GM12878 (cell line): Measurements from ENCODE around the gene PXMP4. TPM values are rescaled to one million over a fixed set of nuclear protein-coding genes. Genes with fewer than 3 reads are reported as not detected.
A peak's percentile ranks its signal among the peaks of the same experiment; 100 is the strongest.

Experiments
- ATAC-seq: fragments of 200-7000 bp; cut with Tn5 transposase; 3 replicates; pipeline ENCODE4 v1.9.1; 2020; ENCODE audit warnings: mild to moderate bottlenecking, moderate library complexity
- BruUV-seq: library from RNA; stranded (reverse); fragments of 400-500 nt; replicated peaks from 2 replicates; lab custom pipeline; 2021; lab: Mats Ljungman, UMichigan
- CTCF ChIA-PET: fragments of 300-600 bp; sonication (Branson Sonifier 250); formaldehyde crosslinking; extraction: SDS; loops from one replicate; lab custom pipeline; 2021; ENCODE audit warnings: inconsistent platforms; lab: Yijun Ruan, JAX
- POLR2A ChIA-PET: fragments of 350-600 bp; formaldehyde crosslinking; extraction: SDS; loops from one replicate; lab custom pipeline; 2021; ENCODE audit warnings: inconsistent platforms; lab: Charles Lee
- RAD21 ChIA-PET: fragments of 300-600 bp; sonication (Branson Sonifier 250); formaldehyde crosslinking; loops from one replicate; lab custom pipeline; 2023; ENCODE audit warnings: antibody characterized with exemption; ENCODE audit not compliant: unreplicated experiment; lab: Charles Lee
- SMC1A ChIA-PET: fragments of 300-600 bp; sonication (Branson Sonifier 250); formaldehyde crosslinking; loops from one replicate; lab custom pipeline; 2023; ENCODE audit not compliant: unreplicated experiment, uncharacterized antibody; lab: Charles Lee
- DNase-seq: peaks from one replicate; pipeline ENCODE4 v3.0.0-alpha.2; 2011; ENCODE audit warnings: low read depth, low spot score
- FAIRE-seq: peaks from 3 replicates; lab custom pipeline; 2011; peaks lifted over from hg19 to GRCh38; lab: Jason Lieb, UNC
- H2AFZ ChIP-seq: 2 replicates; pipeline ENCODE4 v1.6.0; 2011; ENCODE audit warnings: low read depth, low read length, control low read depth; ENCODE audit not compliant: control insufficient read depth
- H3K27ac ChIP-seq: 2 replicates; pipeline ENCODE4 v1.5.1; 2011; ENCODE audit warnings: control low read depth; ENCODE audit not compliant: control insufficient read depth, insufficient read depth
- H3K27me3 ChIP-seq, 2 experiments: replicated peaks in 1 of 2; 2 replicates each; pipeline versions ENCODE4 v1.6.0 to v1.6.1; 2011; ENCODE audit warnings: low read length in 1 of 2; ENCODE audit not compliant: control insufficient read depth in 2 of 2, insufficient read depth in 2 of 2
- H3K36me3 ChIP-seq, 2 experiments: 2 replicates each; pipeline ENCODE4 v1.5.1; 2011; ENCODE audit warnings: low read length in 1 of 2; ENCODE audit not compliant: control insufficient read depth in 2 of 2, insufficient read depth in 2 of 2
- H3K4me1 ChIP-seq: 2 replicates; pipeline ENCODE4 v1.6.1; 2011; ENCODE audit warnings: mild to moderate bottlenecking, low read length, moderate library complexity, mixed read lengths; ENCODE audit not compliant: control insufficient read depth, insufficient read depth
- H3K4me2 ChIP-seq: 2 replicates; pipeline ENCODE4 v1.6.0; 2011; ENCODE audit warnings: control low read depth; ENCODE audit not compliant: control insufficient read depth, insufficient read depth
- H3K4me3 ChIP-seq: fragments of 200-600 bp; sonication (generic); 2 replicates; pipeline ENCODE4 v1.5.1; 2016
- H3K79me2 ChIP-seq: 2 replicates; pipeline ENCODE4 v1.6.0; 2011; ENCODE audit warnings: low read length; ENCODE audit not compliant: control insufficient read depth, insufficient read depth
- H3K9ac ChIP-seq: 2 replicates; pipeline ENCODE4 v1.8.0; 2011; ENCODE audit warnings: low read length, control low read depth, mixed read lengths; ENCODE audit not compliant: control insufficient read depth, insufficient read depth
- H3K9me3 ChIP-seq: replicated peaks from 3 replicates; pipeline ENCODE4 v1.5.1; 2011; ENCODE audit warnings: mild to moderate bottlenecking, low read length; ENCODE audit not compliant: control insufficient read depth, insufficient read depth
- H4K20me1 ChIP-seq: 2 replicates; pipeline ENCODE4 v1.6.0; 2011; ENCODE audit not compliant: control insufficient read depth, insufficient read depth
- CBX3 ChIP-seq: fragments of 200-600 bp; sonication (generic); IDR thresholded peaks from 2 replicates; pipeline ENCODE4 v1.6.1; 2016; ENCODE audit warnings: low read depth, borderline replicate concordance
- DPF2 ChIP-seq: fragments of 450-650 bp; IDR thresholded peaks from 2 replicates; pipeline ENCODE4 v1.6.1; 2017; ENCODE audit warnings: mild to moderate bottlenecking
- EED ChIP-seq: sonication (generic); IDR thresholded peaks from 2 replicates; pipeline ENCODE4 v1.6.1; 2016; ENCODE audit warnings: antibody characterized with exemption, low read depth
- ETV6 ChIP-seq, 2 experiments: fragments of 450-650 bp in 1 of 2; IDR thresholded peaks in 1 of 2; conservative IDR thresholded peaks in 1 of 2; 2 replicates each; pipeline ENCODE4 v1.6.1; 2014; ENCODE audit warnings: antibody characterized with exemption in 1 of 2, borderline replicate concordance in 1 of 2, low read depth in 1 of 2, mild to moderate bottlenecking in 1 of 2, moderate library complexity in 1 of 2
- IKZF1 ChIP-seq: fragments of 450-650 bp; conservative IDR thresholded peaks from 2 replicates; pipeline ENCODE4 v1.6.1; 2017; ENCODE audit warnings: antibody characterized with exemption, mild to moderate bottlenecking
- IKZF2 ChIP-seq, 2 experiments: fragments of 450-650 bp; IDR thresholded peaks; 2 replicates each; pipeline ENCODE4 v1.6.1; 2017; ENCODE audit warnings: mild to moderate bottlenecking in 2 of 2, moderate library complexity in 2 of 2
- KDM1A ChIP-seq: fragments of 200-600 bp; sonication (generic); IDR thresholded peaks from 2 replicates; pipeline ENCODE4 v1.6.1; 2016; ENCODE audit warnings: borderline replicate concordance
- MEF2A ChIP-seq: IDR thresholded peaks from 2 replicates; pipeline ENCODE4 v1.6.1; 2011; ENCODE audit warnings: low read depth, mild to moderate bottlenecking, low read length, moderate library complexity; ENCODE audit not compliant: insufficient read depth
- MEF2B ChIP-seq: fragments of 450-650 bp; IDR thresholded peaks from 2 replicates; pipeline ENCODE4 v1.6.1; 2018; ENCODE audit warnings: mild to moderate bottlenecking, moderate library complexity; ENCODE audit not compliant: partially characterized antibody, poor library complexity, severe bottlenecking
- NBN ChIP-seq: fragments of 450-650 bp; IDR thresholded peaks from 2 replicates; pipeline ENCODE4 v1.6.1; 2016
- NR2C1 ChIP-seq: fragments of 450-650 bp; IDR thresholded peaks from 2 replicates; pipeline ENCODE4 v1.6.1; 2017; ENCODE audit warnings: antibody characterized with exemption, mild to moderate bottlenecking, moderate library complexity
- NR2F1 ChIP-seq: fragments of 450-650 bp; conservative IDR thresholded peaks from 2 replicates; pipeline ENCODE4 v1.6.1; 2017; ENCODE audit warnings: mild to moderate bottlenecking
- POLR2AphosphoS5 ChIP-seq: IDR thresholded peaks from 2 replicates; pipeline ENCODE4 v1.6.1; 2011; ENCODE audit warnings: mild to moderate bottlenecking, low read length, inconsistent platforms
- POU2F2 ChIP-seq: IDR thresholded peaks from 3 replicates; pipeline ENCODE4 v1.6.1; 2011; ENCODE audit warnings: low read depth, mild to moderate bottlenecking, low read length, borderline replicate concordance
- SIX5 ChIP-seq: IDR thresholded peaks from 2 replicates; pipeline ENCODE4 v1.6.1; 2011; ENCODE audit warnings: mild to moderate bottlenecking, low read depth, low read length, moderate library complexity; ENCODE audit not compliant: severe bottlenecking
- SPI1 ChIP-seq: IDR thresholded peaks from 2 replicates; pipeline ENCODE4 v1.6.1; 2011; ENCODE audit warnings: low read depth, mild to moderate bottlenecking, low read length, moderate library complexity, borderline replicate concordance; ENCODE audit not compliant: insufficient read depth
- STAT1 ChIP-seq: fragments of 450-650 bp; conservative IDR thresholded peaks from 2 replicates; pipeline ENCODE4 v1.6.1; 2014; ENCODE audit warnings: antibody characterized with exemption, mild to moderate bottlenecking
- TAF1 ChIP-seq: IDR thresholded peaks from 2 replicates; pipeline ENCODE4 v1.6.1; 2011; ENCODE audit warnings: mild to moderate bottlenecking, low read depth, low read length, borderline replicate concordance
- YBX1 ChIP-seq: fragments of 450-650 bp; IDR thresholded peaks from 2 replicates; pipeline ENCODE4 v1.6.1; 2016; ENCODE audit warnings: antibody characterized with exemption
- ZBED1 ChIP-seq: IDR thresholded peaks from 2 replicates; pipeline ENCODE4 v1.6.1; 2016; ENCODE audit warnings: borderline replicate concordance
- WGBS: methylation state at CpG from one replicate; pipeline ENCODE4 v1.1.6; 2016; ENCODE audit warnings: low lambda C conversion rate; ENCODE audit not compliant: insufficient replicate concordance, insufficient coverage; ENCODE audit errors: missing lambda C conversion rate; 5-methylcytosine and 5-hydroxymethylcytosine counted together
- in situ Hi-C: fragments of 300-500 bp; cut with MboI; formaldehyde crosslinking; loops from 9 replicates; pipeline ENCODE4 v1.14.3; 2018; ENCODE audit warnings: mixed read lengths
- intact Hi-C: fragments of 100-400 bp; cut with micrococcal nuclease; formaldehyde crosslinking; loops from one replicate; pipeline ENCODE4 v1.14.2; 2022; ENCODE audit not compliant: unreplicated experiment
- polyA plus RNA-seq, 11 experiments: library from polyadenylated mRNA; depleted of rRNA in 4 of 11; unstranded in 6 of 11; stranded (reverse) in 5 of 11; fragments of >200 nt; fragmentation: Nextera tagmentation in 4 of 11; fragmentation: Illumina TruSeq in 1 of 11; extraction: Ambion mirVana in 4 of 11; extraction: Trizol in 1 of 11; gene quantifications; 1 replicate in 1 of 11; 2 replicates in 10 of 11; pipeline versions ENCODE4 v1.2.1 to v1.2.3, GENCODE V29; 2011 to 2016; ENCODE audit warnings: inconsistent platforms in 2 of 11, missing spikeins in 2 of 11, low read depth in 1 of 11
- total RNA-seq, 4 experiments: library from RNA; depleted of rRNA in 3 of 4; stranded (reverse); fragments of >200 nt in 3 of 4; fragmentation: Illumina TruSeq in 1 of 4; extraction: Trizol in 1 of 4; gene quantifications; 2 replicates each; pipeline versions ENCODE4 v1.2.1 to v1.2.3, GENCODE V29; 2013 to 2021

The PXMP4 gene
- total and polyA plus RNA-seq, 10 of the 15 experiments (the other 5 are each of a cell fraction or from before 2014, with no cell fraction given), result 3.6 to 19.2 (median 8.6) TPM

DNA sequence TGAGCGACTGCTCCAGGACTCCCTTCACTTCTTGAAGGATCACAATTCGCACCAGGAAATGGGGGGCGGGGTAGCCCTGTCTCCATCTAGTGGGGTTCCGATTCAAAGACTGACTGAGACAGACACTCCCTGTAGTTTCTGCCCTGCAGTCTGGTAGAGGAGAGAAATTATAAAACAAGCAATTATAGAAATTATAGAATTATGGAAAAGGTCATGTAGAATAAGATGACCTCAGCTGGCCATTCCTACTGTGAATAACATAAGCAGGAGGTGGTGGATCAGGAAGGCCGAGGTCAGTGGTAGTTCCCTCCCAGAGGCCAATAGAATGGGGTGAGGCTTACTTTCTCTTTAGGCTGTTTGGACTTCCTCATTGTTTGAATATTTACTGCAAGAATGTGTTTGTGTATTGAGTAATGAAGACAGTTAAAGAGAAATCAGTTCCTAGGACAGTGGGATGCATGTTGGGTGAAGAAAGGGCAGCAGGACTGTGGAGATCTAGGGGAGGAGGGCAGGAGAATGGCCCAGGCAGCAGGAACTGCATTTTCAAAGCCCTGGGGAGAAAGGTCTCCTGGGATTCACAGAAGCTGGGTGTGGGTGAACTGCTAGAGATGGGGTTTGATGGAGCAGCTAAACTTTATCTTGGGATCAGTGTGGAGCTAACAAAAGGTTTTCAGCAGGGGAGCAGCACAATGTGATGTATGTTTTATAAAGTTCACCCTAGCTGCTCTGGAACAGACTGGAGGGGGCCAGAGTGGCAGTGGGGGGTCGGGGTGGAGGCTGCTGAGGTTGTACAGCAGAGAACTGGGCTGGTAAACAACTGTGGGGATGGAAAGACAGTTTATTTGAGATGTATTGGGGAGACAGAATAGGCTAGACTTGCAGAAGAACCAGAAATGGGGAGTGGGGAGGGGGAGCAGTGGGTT lies 13.8 kb upstream of the PXMP4 start:
- intact Hi-C loops, result loop anchor here (1.0 to 5.0 kb wide), 4 partner anchors 38 to 277 kb away; partner anchors contain the start of genes CHMP4B and RALY
- H3K9ac ChIP-seq, result peak overlapping the region; percentile 60
- in situ Hi-C loops, result no loop called here
- no peaks in the 10 kb centered on the region for H4K20me1 ChIP-seq
- H2AFZ ChIP-seq, result peak overlapping the region; percentile 62
- peaks cover 7% of the 10 kb centered on the region for H3K9me3 ChIP-seq
- peak overlapping the region; percentile 82 for H3K4me3 ChIP-seq
- ChIA-PET RAD21 (interaction anchor here (1.1 to 2.8 kb wide), 5 partner anchors 38 to 379 kb away, joined by 5 to 24 read pairs (median 7); partner anchors contain the start of gene EIF2S2), CTCF (interaction anchor here (0.6 to 2.0 kb wide), 7 partner anchors 39 to 78 kb away, joined by 3 to 10 read pairs (median 4); partner anchors contain the start of gene CHMP4B), SMC1A (interaction anchor here (0.9 to 3.6 kb wide), 5 partner anchors 39 to 78 kb away, joined by 4 to 20 read pairs (median 7); partner anchors contain the start of gene CHMP4B), POLR2A (interaction anchor here (0.6 to 2.2 kb wide), 7 partner anchors 33 to 68 kb away, joined by 3 to 9 read pairs (median 5); partner anchors contain the start of gene ACTL10)
- peaks cover 1% of the 10 kb centered on the region for H3K79me2 ChIP-seq
- H3K36me3 ChIP-seq, result no peaks in the 10 kb centered on the region
- FAIRE-seq, result peak; percentile 62
- peak; percentile 37 for DNase-seq
- WGBS, result 11% methylated on average over 6 of the region's 6 CpGs
- peaks cover 7% of the 10 kb centered on the region for H3K4me1 ChIP-seq
- peak overlapping the region; percentile 82 for H3K4me2 ChIP-seq
- peak overlapping the region; percentile 77 for H3K27ac ChIP-seq
- peak; percentile 52 for ATAC-seq
- H3K27me3 ChIP-seq, result no peaks in the 10 kb centered on the region
- BruUV-seq, result no TSS peak
- TF ChIP-seq POLR2AphosphoS5 (peak; percentile 53), ZBED1 (no peak), MEF2B (peak; percentile 97), MEF2A (no peak), STAT1 (no peak), KDM1A (no peak), ETV6 (conservative IDR thresholded peaks at IDR 0.05 in 1 of 2, IDR thresholded peaks at IDR 0.05 in 1 of 2; ENCODE audit: borderline replicate concordance in 1 of 2, low read depth in 1 of 2) (no peak), NR2C1 (no peak), IKZF2 (IDR thresholded peaks at IDR 0.05) (peak in 1 of 2 experiments; percentile 10; a peak in 1 of 4 replicates), IKZF1 (peak; percentile 27; the same call in 1 of the 2 replicates), NR2F1 (0 out of 2 replicates have a peak, but pooled peaks have one; percentile 44), CBX3 (no peak), TAF1 (peak; percentile 20; the same call in 1 of the 2 replicates), DPF2 (0 out of 2 replicates have a peak, but pooled peaks have one; percentile 39), POU2F2 (peak; percentile 52; the same call in 1 of the 3 replicates), EED (peak; percentile 9; the same call in 1 of the 2 replicates), SPI1 (peak; percentile 80), NBN (peak; percentile 20; the same call in 1 of the 2 replicates), YBX1 (0 out of 2 replicates have a peak, but pooled peaks have one; percentile 49), SIX5 (no peak)
